Breast epithelium (tissue), 4 donors: Measurements from ENCODE around the gene MYBBP1A. TPM values are rescaled to one million over a fixed set of nuclear protein-coding genes. Genes with fewer than 3 reads are reported as not detected.
A peak's percentile ranks its signal among the peaks of the same experiment; 100 is the strongest.

Experiments
- DNase-seq, 2 donors: peaks; one replicate each; pipeline ENCODE4 v3.0.0-alpha.2; 2019; ENCODE audit warnings: low spot score in 2 of 2
- H3K27ac ChIP-seq, 2 donors: fragments of 200-600 bp; sonication (generic) in 1 of 2; one replicate each; pipeline ENCODE4 v1.5.1; 2016 to 2019; ENCODE audit warnings: mild to moderate bottlenecking in 1 of 2
- H3K27me3 ChIP-seq, 2 donors: fragments of 200-600 bp; sonication (generic) in 1 of 2; one replicate each; pipeline versions ENCODE4 v1.5.1 to v1.6.0; 2017 to 2019; ENCODE audit warnings: control low read depth in 1 of 2, mild to moderate bottlenecking in 1 of 2
- H3K36me3 ChIP-seq: fragments of 200-600 bp; one replicate; pipeline ENCODE4 v1.5.1; 2019
- H3K4me1 ChIP-seq, 2 donors: fragments of 200-600 bp; sonication (generic); one replicate each; pipeline ENCODE4 v1.5.1; 2016 to 2019; ENCODE audit warnings: control low read depth in 1 of 2
- H3K4me3 ChIP-seq, 3 donors: fragments of 200-600 bp; sonication (generic); 1 replicate in 2 of 3; 2 replicates in 1 of 3; pipeline ENCODE4 v1.5.1; 2016 to 2019; ENCODE audit warnings: mild to moderate bottlenecking in 3 of 3, moderate library complexity in 2 of 3
- H3K9me3 ChIP-seq, 2 donors: fragments of 200-600 bp; sonication (generic) in 1 of 2; one replicate each; pipeline ENCODE4 v1.5.1; 2016 to 2019; ENCODE audit warnings: control low read depth in 1 of 2
- CTCF ChIP-seq, 3 donors: fragments of 450-650 bp; IDR thresholded peaks; one replicate each; pipeline ENCODE4 v1.5.1; 2016 to 2017; ENCODE audit warnings: antibody characterized with exemption in 3 of 3, mild to moderate bottlenecking in 3 of 3, moderate library complexity in 3 of 3
- POLR2A ChIP-seq: fragments of 450-650 bp; IDR thresholded peaks from one replicate; pipeline ENCODE4 v1.6.1; 2016; ENCODE audit warnings: antibody characterized with exemption, mild to moderate bottlenecking, moderate library complexity
- POLR2AphosphoS5 ChIP-seq, 3 donors: sonication (generic); formaldehyde crosslinking; IDR thresholded peaks; one replicate each; pipeline ENCODE4 v1.6.1; 2017; ENCODE audit warnings: antibody characterized with exemption in 3 of 3
- intact Hi-C: fragments of 100-400 bp; cut with DNase I; formaldehyde crosslinking; loops from one replicate; pipeline ENCODE4 v1.15.1; 2023; ENCODE audit warnings: low total_unique reads
- total RNA-seq, 3 donors: library from RNA; depleted of rRNA; stranded (reverse); fragments of >200 nt; gene quantifications; one replicate each; pipeline ENCODE4 v1.1.0, GENCODE V29; 2016

MYBBP1A gene
- total RNA-seq, 3 donors from 2014 or later: 26.9 to 61.6 (median 50.1) TPM

DNA sequence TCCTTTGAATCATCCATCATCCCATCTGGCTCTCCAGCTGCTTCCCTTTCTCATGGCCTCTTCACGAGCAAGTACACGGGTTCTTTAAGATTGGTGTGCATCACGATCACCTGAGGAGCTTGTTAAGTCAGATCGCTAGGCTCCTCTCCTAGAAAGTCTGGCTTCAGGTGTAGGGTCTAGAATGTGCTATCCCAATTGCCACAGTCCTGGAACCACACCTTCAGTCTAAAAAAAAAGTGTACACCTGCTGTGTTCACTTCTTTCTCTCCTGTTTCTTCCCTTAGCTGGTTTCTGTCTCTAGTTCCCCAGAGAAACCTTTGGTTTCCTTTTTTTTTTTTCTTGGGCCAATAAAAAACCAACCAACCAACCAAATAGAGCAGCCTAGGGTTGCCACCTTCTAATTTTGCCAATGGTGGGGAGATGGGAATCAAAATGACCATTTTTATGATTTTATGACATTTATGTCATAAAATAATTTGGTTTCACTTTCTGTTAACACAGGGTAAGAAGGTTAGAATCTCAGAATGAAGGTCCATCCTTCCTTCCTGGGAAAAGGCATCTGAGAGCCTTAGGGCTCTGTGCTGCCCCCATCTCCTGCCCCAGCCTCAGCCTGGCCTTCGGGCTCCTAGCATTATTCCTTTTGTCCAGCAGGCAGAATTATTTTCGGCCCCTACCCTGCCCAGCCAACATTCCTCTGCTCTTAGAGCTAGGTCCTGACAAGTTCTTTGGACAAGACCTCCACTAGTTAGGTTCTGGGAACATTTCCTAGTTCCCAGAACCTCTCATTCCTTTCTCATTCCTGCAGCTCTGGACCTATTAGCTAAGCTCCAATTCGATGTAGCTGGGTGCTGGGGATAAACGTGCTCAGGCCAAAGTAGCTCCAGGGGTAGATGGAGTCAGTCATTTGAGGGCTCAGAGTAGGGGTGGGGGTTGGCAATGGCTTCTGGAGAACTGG lies 7.1 kb upstream of the MYBBP1A start:
- intact Hi-C loops: loop anchor here (10.0 kb wide), 2 partner anchors 53 to 137 kb away; no protein-coding TSS in a partner anchor
- TF ChIP-seq POLR2A: no peak
- TF ChIP-seq CTCF (IDR thresholded peaks at IDR 0.05): peak in 1 of 3 donors; percentile 15
- H3K4me3 ChIP-seq: peak overlapping the region in 2 of 3 donors; percentile 14 to 27

DNA sequence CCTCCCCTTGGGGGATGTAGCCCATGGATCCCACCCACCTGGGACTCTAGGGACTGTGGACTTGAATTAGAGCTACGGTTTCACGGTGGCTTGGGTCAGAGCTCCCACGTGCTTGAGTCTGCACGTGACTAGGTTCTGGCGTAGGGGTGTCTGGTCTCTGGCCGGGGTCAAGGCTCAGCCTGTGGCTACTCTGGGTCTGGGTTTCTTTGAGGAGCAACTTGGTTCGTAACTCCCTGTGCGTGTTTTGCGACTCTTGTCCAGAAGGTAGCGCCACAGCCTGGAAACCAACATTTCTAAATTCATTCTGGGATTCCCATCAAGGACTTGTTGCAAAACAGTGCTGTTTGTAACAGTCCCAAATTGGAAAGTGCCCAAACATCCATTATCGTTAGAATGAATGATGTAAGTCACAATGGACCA lies 5.7 kb upstream of the MYBBP1A start:
- Histone ChIP-seq H3K27me3 (no peaks in the 10 kb centered on the region), H3K36me3 (no peaks in the 10 kb centered on the region), H3K27ac (peak overlapping the region; percentile 75 to 77), H3K4me3 (peak overlapping the region in 2 of 3 donors; percentile 42 to 51), H3K9me3 (no peaks in the 10 kb centered on the region), H3K4me1 (peaks cover 5 to 11% of the 10 kb centered on the region in 2 donors)
- no peak for TF ChIP-seq POLR2AphosphoS5 (IDR thresholded peaks at IDR 0.05)
- no peak for TF ChIP-seq POLR2A
- TF ChIP-seq CTCF (IDR thresholded peaks at IDR 0.05): no peak
- no peak for DNase-seq
- intact Hi-C loops: loop anchor here (10.0 kb wide), 2 partner anchors 54 to 136 kb away; no protein-coding TSS in a partner anchor

More for the DNA sequence above, 7.1 kb upstream of the MYBBP1A start:
- no peaks in the 10 kb centered on the region for H3K9me3 ChIP-seq
- DNase-seq: no peak
- H3K27ac ChIP-seq: peak overlapping the region; percentile 67 to 75
- H3K36me3 ChIP-seq: no peaks in the 10 kb centered on the region
- H3K4me1 ChIP-seq: peaks cover 2 to 8% of the 10 kb centered on the region in 2 donors
- H3K27me3 ChIP-seq: no peaks in the 10 kb centered on the region

- H3K4me1 ChIP-seq: peaks cover 7 to 13% of the 10 kb centered on the region in 2 donors
These were observed 5.2 kb upstream of the MYBBP1A start, which contains the start of gene GGT6 for GRCh38 chr17:4560421-4560820. GGT6 (minus strand) TSS chr17:4560577; CDS start chr17:4560521, 56 bp downstream.

GRCh38 chr17:4559966-4560365 lies 4.8 kb upstream of the MYBBP1A start:
- DNase-seq: no peak
- peaks cover 7 to 13% of the 10 kb centered on the region in 2 donors for H3K4me1 ChIP-seq
- peak overlapping the region; percentile 75 to 77 for H3K27ac ChIP-seq
- no peaks in the 10 kb centered on the region for H3K36me3 ChIP-seq
- no peaks in the 10 kb centered on the region for H3K27me3 ChIP-seq
- no peaks in the 10 kb centered on the region for H3K9me3 ChIP-seq
- TF ChIP-seq POLR2AphosphoS5 (IDR thresholded peaks at IDR 0.05) (no peak), POLR2A (no peak), CTCF (IDR thresholded peaks at IDR 0.05) (no peak)
- peak overlapping the region in 2 of 3 donors; percentile 42 to 51 for H3K4me3 ChIP-seq
- intact Hi-C loops: loop anchor here (10.0 kb wide), 2 partner anchors 55 to 135 kb away; no protein-coding TSS in a partner anchor

More at GRCh38 chr17:4560421-4560820, 5.2 kb upstream of the MYBBP1A start, which contains the start of gene GGT6:
- intact Hi-C loops: loop anchor here (10.0 kb wide), 2 partner anchors 54 to 136 kb away; no protein-coding TSS in a partner anchor
- peak; percentile 87 to 89 for DNase-seq
- no peaks in the 10 kb centered on the region for H3K27me3 ChIP-seq
- TF ChIP-seq POLR2AphosphoS5 (IDR thresholded peaks at IDR 0.05) (no peak), CTCF (IDR thresholded peaks at IDR 0.05) (no peak), POLR2A (no peak)
- peak within 1 kb of the TSS; percentile 75 to 77 for H3K27ac ChIP-seq
- peak within 1 kb of the TSS in 2 of 3 donors; percentile 42 to 51 for H3K4me3 ChIP-seq
- H3K36me3 ChIP-seq: no peaks in the 10 kb centered on the region
- no peaks in the 10 kb centered on the region for H3K9me3 ChIP-seq
